Left lung (tissue), 10 donors: Measurements from ENCODE around the gene TEX13D. TPM values are rescaled to one million over a fixed set of nuclear protein-coding genes. Genes with fewer than 3 reads are reported as not detected.
A peak's percentile ranks its signal among the peaks of the same experiment; 100 is the strongest.

ENCODE experiments used
- ATAC-seq: fragments of 200-7000 bp; cut with Tn5 transposase; one replicate; pipeline ENCODE4 v1.9.1; 2020; ENCODE audit warnings: moderate library complexity
- DNase-seq, 4 donors: peaks; one replicate each; pipeline ENCODE4 v3.0.0-alpha.2; 2013 to 2020
- H3K27ac ChIP-seq, 2 donors: fragments of 200-600 bp; sonication (generic) in 1 of 2; one replicate each; pipeline versions ENCODE4 v1.5.0 to v1.8.0; 2020 to 2021
- H3K27me3 ChIP-seq, 2 donors: fragments of 200-600 bp; sonication (generic) in 1 of 2; one replicate each; pipeline versions ENCODE4 v1.5.0 to v1.8.0; 2020 to 2021
- H3K36me3 ChIP-seq, 2 donors: fragments of 200-600 bp; sonication (generic) in 1 of 2; one replicate each; pipeline versions ENCODE4 v1.5.0 to v1.8.0; 2020 to 2021
- H3K4me1 ChIP-seq, 2 donors: fragments of 200-600 bp; one replicate each; pipeline ENCODE4 v1.8.0; 2021
- H3K4me3 ChIP-seq, 2 donors: fragments of 200-600 bp; sonication (generic) in 1 of 2; one replicate each; pipeline versions ENCODE4 v1.5.0 to v1.8.0; 2020 to 2021; ENCODE audit warnings: mild to moderate bottlenecking in 1 of 2
- H3K9me3 ChIP-seq, 2 donors: fragments of 200-600 bp; sonication (generic) in 1 of 2; one replicate each; pipeline versions ENCODE4 v1.5.0 to v1.8.0; 2020 to 2021
- CTCF ChIP-seq, 2 donors: fragments of 200-600 bp; sonication (generic) in 1 of 2; IDR thresholded peaks; one replicate each; pipeline versions ENCODE4 v1.5.0 to v1.8.0; 2021; ENCODE audit warnings: antibody characterized with exemption in 2 of 2
- intact Hi-C, 2 donors: fragments of 100-400 bp; cut with DNase I; formaldehyde crosslinking; loops; one replicate each; pipeline versions ENCODE4 v1.11.2 to v1.14.2; 2022
- polyA plus RNA-seq, 6 donors: library from polyadenylated mRNA; unstranded; fragments of 120-200 nt; gene quantifications; one replicate each; pipeline ENCODE4 v1.2.1, GENCODE V29; 2013; ENCODE audit not compliant: insufficient read length in 6 of 6
- total RNA-seq, 2 donors: library from RNA; stranded (reverse); fragmentation: NEBNext Ultra II Directional; extraction: Animal tissue kit (Norgen Biotek cat#: 25700); gene quantifications; one replicate each; pipeline ENCODE4 v1.2.1, GENCODE V29; 2021
- donor health status: DM: no; HTN: yes; CAD: no.
- donor health status: DM: no; HTN: no; CAD: no.

TEX13D gene
- total and polyA plus RNA-seq, 8 donors: 0.10 TPM; not detected in 7

GRCh38 chrX:124344246-124344645 lies 11.8 kb downstream of the TEX13D start:
- intact Hi-C loops: no loop called here
- Histone ChIP-seq H3K27ac (no peak overlapping the region), H3K4me3 (no peak overlapping the region), H3K36me3 (no peaks in the 10 kb centered on the region), H3K27me3 (no peaks in the 10 kb centered on the region), H3K9me3 (no peaks in the 10 kb centered on the region), H3K4me1 (no peaks in the 10 kb centered on the region)
- TF ChIP-seq CTCF (IDR thresholded peaks at IDR 0.05): no peak
- ATAC-seq (no peak), DNase-seq (no peak)

GRCh38 chrX:124346117-124346876 lies 13.8 kb downstream of the TEX13D start, which contains the start of gene SH2D1A:
TSS of gene SH2D1A (plus strand) at chrX:124346563. CDS start at chrX:124346643, 80 bp downstream.
- intact Hi-C loops: no loop called here
- no peaks in the 10 kb centered on the region for H3K36me3 ChIP-seq
- H3K27ac ChIP-seq: no peak within 1 kb of the TSS
- no peaks in the 10 kb centered on the region for H3K9me3 ChIP-seq
- no peak for TF ChIP-seq CTCF (IDR thresholded peaks at IDR 0.05)
- ATAC-seq (no peak), DNase-seq (no peak)
- H3K4me1 ChIP-seq: no peaks in the 10 kb centered on the region
- peak within 1 kb of the TSS in 1 of 2 donors; percentile 2 for H3K4me3 ChIP-seq
- H3K27me3 ChIP-seq: no peaks in the 10 kb centered on the region

- Histone ChIP-seq H3K9me3 (no peaks in the 10 kb centered on the region), H3K27me3 (no peaks in the 10 kb centered on the region), H3K4me3 (peak overlapping the region in 1 of 2 donors; percentile 2), H3K4me1 (no peaks in the 10 kb centered on the region), H3K27ac (no peak overlapping the region), H3K36me3 (no peaks in the 10 kb centered on the region)
- DNase-seq: no peak
- ATAC-seq: no peak
- TF ChIP-seq CTCF (IDR thresholded peaks at IDR 0.05): no peak
- intact Hi-C loops: no loop called here
Measured at GRCh38 chrX:124346877-124347241, 14.4 kb downstream of the TEX13D start.

- ATAC-seq (no peak), DNase-seq (no peak)
- Histone ChIP-seq H3K27me3 (no peaks in the 10 kb centered on the region), H3K27ac (no peak overlapping the region), H3K4me1 (no peaks in the 10 kb centered on the region), H3K9me3 (no peaks in the 10 kb centered on the region), H3K36me3 (no peaks in the 10 kb centered on the region), H3K4me3 (no peak overlapping the region)
- intact Hi-C loops: no loop called here
- TF ChIP-seq CTCF (IDR thresholded peaks at IDR 0.05): no peak
Measured at GRCh38 chrX:124347242-124347641, 14.8 kb downstream of the TEX13D start.

GRCh38 chrX:124348182-124348581 lies 15.7 kb downstream of the TEX13D start:
- intact Hi-C loops: no loop called here
- TF ChIP-seq CTCF (IDR thresholded peaks at IDR 0.05): no peak
- Histone ChIP-seq H3K9me3 (no peaks in the 10 kb centered on the region), H3K27ac (no peak overlapping the region), H3K4me1 (no peaks in the 10 kb centered on the region), H3K4me3 (no peak overlapping the region), H3K36me3 (no peaks in the 10 kb centered on the region), H3K27me3 (no peaks in the 10 kb centered on the region)
- ATAC-seq (no peak), DNase-seq (no peak)
